CMK (cell line): Measurements from ENCODE around the gene CYYR1.

Source experiments
- DNase-seq: peaks from one replicate; pipeline ENCODE4 v3.0.0-alpha.2; 2010; ENCODE audit warnings: low read depth

Gene CYYR1

GRCh38 chr21:26572702-26573381 lies at the start of gene CYYR1:
CYYR1 (minus strand) TSS chr21:26573286; CDS start chr21:26572940, 346 bp downstream.
- DNase-seq = no peak

GRCh38 chr21:26617176-26617575 lies 44.1 kb upstream of the CYYR1 start:
- DNase-seq = no peak

- no peak for DNase-seq
Measured at GRCh38 chr21:26614251-26614650, 41.2 kb upstream of the CYYR1 start.

DNA sequence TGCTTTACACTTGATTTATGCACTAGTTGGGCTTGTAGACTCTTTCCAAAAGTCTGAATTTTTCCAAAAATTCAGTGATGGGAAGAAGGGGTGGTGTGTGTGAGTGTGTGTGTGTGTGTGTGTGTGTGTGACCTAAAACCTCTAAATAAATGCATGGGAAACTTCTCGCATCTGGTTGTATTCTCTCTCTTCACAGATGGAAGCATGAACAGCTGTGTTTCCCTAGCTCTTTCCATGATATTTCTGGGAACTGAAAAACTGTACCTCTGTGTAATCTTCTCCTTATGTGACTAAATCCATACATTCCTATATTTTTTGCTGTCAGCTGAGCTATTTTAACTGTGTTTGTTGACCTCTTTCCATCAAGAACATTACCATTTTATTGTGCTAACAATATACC lies 26.2 kb upstream of the CYYR1 start:
- no peak for DNase-seq

DNA sequence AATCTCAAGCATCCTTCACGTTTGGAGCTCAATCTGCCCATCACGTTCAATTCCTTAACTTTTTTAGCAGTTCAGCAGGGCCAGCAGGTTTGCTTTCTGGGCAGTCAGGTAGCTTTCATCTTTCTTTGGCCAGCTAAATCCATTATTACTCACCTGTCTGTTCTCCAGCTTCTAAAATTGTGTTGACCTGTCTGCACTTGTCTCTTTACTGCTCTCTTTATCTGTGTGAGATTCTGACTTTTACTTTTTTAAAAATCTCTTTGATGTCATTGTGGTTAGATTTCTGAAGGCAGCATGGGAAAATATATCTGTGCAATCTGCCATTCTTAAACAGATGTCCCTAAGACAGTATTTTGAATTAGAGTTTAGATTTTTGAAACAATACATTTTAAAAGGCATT lies 24.9 kb upstream of the CYYR1 start:
- no peak for DNase-seq

DNA sequence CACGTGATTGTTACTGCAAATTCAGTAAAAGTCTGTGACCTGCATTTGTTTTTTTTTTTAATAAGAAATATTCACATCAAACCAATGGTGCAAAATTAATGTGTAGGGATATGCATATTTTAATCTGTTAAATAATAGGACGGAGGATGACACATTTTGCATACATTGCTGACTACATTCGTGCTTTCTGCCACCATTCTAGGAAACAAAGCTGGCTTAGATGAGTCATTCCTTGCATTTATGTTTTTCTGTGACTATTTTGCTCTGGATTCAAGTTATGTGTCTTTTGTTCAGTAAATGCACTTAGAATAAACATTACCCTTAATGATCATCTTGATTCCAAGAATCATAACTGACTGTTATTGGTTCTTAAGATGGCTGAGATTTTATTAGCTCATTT lies 23.9 kb upstream of the CYYR1 start:
- no peak for DNase-seq

- no peak for DNase-seq
Measured at GRCh38 chr21:26595971-26596370, 22.9 kb upstream of the CYYR1 start.

DNA sequence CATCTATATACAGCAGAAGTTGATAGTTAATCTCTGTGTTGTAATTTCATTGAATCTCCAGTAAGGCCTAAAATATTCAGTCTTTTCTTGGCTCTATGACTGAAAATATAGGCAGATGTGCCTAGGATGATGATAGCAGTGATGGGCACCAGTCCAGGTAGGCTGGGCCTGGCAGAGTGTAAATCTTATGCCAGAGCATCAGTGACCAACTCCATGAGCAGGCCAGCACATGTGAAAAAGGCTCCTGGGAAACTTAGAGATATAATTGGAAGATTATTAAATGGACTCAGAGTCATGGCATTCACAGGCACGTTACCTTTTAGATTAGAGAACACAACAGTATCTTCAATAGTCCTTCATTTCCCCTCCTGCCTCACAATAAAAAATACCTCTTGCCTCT lies 20.7 kb upstream of the CYYR1 start:
- DNase-seq = no peak

- DNase-seq = no peak
Measured at GRCh38 chr21:26591543-26591942, 18.5 kb upstream of the CYYR1 start.

DNA sequence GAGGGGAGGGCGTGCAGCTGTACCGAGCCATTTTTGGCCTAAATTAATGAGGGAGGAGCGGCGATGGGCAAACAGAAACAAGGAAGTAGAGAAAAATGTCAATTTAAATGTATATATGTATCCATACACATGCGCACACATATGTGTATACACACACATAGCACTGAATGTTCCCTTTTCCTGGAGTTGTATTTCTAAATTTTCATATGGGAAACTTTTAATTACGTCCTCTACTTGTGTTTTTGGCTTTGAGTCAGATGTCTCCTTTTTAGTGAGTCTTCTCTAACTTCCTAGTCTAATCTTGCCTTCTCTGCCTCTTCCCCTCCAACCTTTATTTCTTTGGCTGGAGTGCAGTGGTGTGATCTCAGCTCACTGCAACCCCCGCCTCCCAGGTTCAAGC lies 15.4 kb upstream of the CYYR1 start:
- no peak for DNase-seq

GRCh38 chr21:26587736-26588201 lies 14.7 kb upstream of the CYYR1 start:
- DNase-seq = no peak

- DNase-seq = no peak
Measured at GRCh38 chr21:26583769-26584168, 10.7 kb upstream of the CYYR1 start.

DNA sequence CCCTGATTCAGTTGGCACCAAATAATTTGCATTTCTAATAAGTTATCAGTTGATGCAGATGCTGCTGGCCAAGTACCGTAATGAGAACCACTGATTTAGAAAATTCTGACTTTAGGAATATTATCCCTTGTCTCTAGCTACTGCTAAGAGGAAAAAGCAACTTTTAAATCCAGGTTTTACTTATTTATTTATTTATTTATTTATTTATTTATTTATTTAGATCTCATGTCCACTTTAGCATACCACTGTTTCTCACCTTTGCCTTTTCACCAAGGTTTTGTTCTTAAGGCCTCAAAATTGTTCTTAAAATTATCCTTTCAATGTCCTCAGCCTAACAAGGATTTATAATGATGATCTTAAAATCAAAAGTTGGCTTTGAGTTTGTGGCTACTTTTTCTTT lies 8.7 kb upstream of the CYYR1 start:
- no peak for DNase-seq

- DNase-seq = no peak
Measured at GRCh38 chr21:26572076-26572701, 897 bp downstream of the CYYR1 start.

GRCh38 chr21:26570203-26570602 lies 2.9 kb downstream of the CYYR1 start:
- peak; percentile 22 for DNase-seq

- no peak for DNase-seq
Measured at GRCh38 chr21:26565546-26565945, 7.5 kb downstream of the CYYR1 start.

DNA sequence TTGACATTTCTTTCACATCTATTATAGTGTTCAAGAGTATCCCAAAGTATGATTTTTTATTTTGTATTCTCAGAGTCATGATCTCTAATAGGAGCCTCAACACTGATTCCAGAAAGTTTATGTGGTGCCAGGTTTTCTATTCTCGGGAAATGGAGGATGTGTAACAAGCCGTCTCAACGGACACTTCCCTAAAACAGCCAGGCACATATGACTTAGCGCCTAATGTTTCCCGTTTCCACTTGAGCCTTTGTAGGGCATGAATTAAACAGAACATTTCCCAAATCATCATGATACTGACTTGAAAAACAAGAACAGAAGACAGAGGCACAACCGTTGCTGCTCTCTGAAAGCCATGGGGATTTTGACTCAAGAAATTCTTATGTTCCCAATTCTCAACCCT lies 8.0 kb downstream of the CYYR1 start:
- no peak for DNase-seq

- DNase-seq = no peak
Measured at GRCh38 chr21:26563856-26564503, 9.1 kb downstream of the CYYR1 start.

DNA sequence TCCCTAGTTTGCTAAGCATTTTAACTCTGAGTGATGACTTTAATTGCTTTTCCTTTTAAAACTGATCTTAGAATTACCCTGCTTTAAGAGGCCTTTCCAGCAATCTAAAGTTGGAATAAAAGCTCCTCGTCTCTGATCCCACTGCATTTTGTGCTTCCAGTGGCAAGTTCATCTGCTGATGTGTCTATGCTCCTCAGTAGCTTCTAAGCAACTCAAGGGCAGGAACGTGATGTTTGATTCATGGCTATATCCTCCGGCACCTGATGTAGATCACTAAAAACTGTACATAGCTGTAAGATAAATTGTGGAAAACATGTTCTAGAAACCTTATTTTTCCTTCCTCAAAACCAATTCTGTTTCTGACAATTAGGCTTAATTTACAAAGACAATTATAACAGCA lies 12.5 kb downstream of the CYYR1 start:
- DNase-seq = no peak

DNA sequence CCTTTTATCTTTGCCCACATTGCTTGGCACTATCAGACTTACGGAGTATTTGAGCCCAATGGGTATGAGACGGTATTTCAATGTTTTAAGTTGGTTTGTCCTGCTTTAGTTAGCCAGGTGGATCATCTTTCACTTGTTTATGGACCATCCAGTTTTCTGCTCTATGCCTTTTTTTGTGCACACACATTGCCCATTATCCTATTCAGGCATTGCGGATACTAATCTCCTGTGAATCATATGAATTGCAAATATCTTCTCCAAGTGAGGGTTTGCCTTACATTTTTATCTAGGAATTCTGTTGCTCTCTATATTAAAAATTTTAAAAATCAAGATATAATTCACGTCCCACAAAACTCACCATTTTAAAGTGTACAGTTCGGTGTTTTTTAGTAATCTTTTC lies 14.0 kb downstream of the CYYR1 start:
- DNase-seq = no peak

GRCh38 chr21:26557106-26557505 lies 16.0 kb downstream of the CYYR1 start:
- DNase-seq = no peak

- no peak for DNase-seq
Measured at GRCh38 chr21:26555540-26556146, 17.4 kb downstream of the CYYR1 start.

GRCh38 chr21:26554365-26554764 lies 18.7 kb downstream of the CYYR1 start:
- no peak for DNase-seq
